ENCODE data around the gene PTPRA.

PTPRA gene

GRCh38 chr20:2937902-2938301, 64.6 kb downstream of the PTPRA start:
- no peak for DNase-seq

GRCh38 chr20:2942439-2942838, 69.2 kb downstream of the PTPRA start:
- peak; percentile 52 for DNase-seq

- peak; percentile 39 for DNase-seq
These were observed 74.0 kb downstream of the PTPRA start for GRCh38 chr20:2946988-2947961.

- no peak for DNase-seq
These were observed 75.7 kb downstream of the PTPRA start for GRCh38 chr20:2948968-2949367.

- no peak for DNase-seq
These were observed 79.5 kb downstream of the PTPRA start for GRCh38 chr20:2952766-2953165.

- DNase-seq: peak; percentile 71
These were observed 82.1 kb downstream of the PTPRA start for GRCh38 chr20:2955257-2955970.

- no peak for DNase-seq
These were observed 83.2 kb downstream of the PTPRA start for GRCh38 chr20:2956480-2956879.

GRCh38 chr20:2967841-2968240, 94.6 kb downstream of the PTPRA start:
- DNase-seq: no peak

GRCh38 chr20:2972126-2972525, 98.8 kb downstream of the PTPRA start:
- DNase-seq: no peak

- DNase-seq: no peak
These were observed 100.3 kb downstream of the PTPRA start for GRCh38 chr20:2973574-2973973.

GRCh38 chr20:2978519-2978918, 105.2 kb downstream of the PTPRA start:
- no peak for DNase-seq

- DNase-seq: no peak
These were observed 108.4 kb downstream of the PTPRA start for GRCh38 chr20:2981646-2982045.

GRCh38 chr20:2983508-2983907, 110.2 kb downstream of the PTPRA start:
- no peak for DNase-seq

GRCh38 chr20:2984028-2984501, 110.8 kb downstream of the PTPRA start:
- DNase-seq: no peak

GRCh38 chr20:2984956-2985661, 111.8 kb downstream of the PTPRA start:
- DNase-seq: peak; percentile 63

- no peak for DNase-seq
These were observed 113.2 kb downstream of the PTPRA start for GRCh38 chr20:2986466-2986865.

GRCh38 chr20:2987861-2988260, 114.6 kb downstream of the PTPRA start:
- DNase-seq: no peak

- DNase-seq: no peak
These were observed 118.3 kb downstream of the PTPRA start for GRCh38 chr20:2991532-2991931.

- DNase-seq: no peak
These were observed 120.0 kb downstream of the PTPRA start for GRCh38 chr20:2993250-2993649.

GRCh38 chr20:2995796-2996195, 122.5 kb downstream of the PTPRA start:
- no peak for DNase-seq

GRCh38 chr20:2998728-2999127, 125.4 kb downstream of the PTPRA start:
- no peak for DNase-seq

- DNase-seq: peak; percentile 45
These were observed 127.7 kb downstream of the PTPRA start for GRCh38 chr20:3000852-3001523.

Data from fibroblast of skin of scalp (primary cell).